Nephron progenitor cell (in vitro differentiated cells): ENCODE measurements around the gene IL3.

Source experiments
- DNase-seq: peaks from one replicate; pipeline ENCODE4 v3.0.0; 2021
- H3K27ac Mint-ChIP-seq: 2 replicates; pipeline ENCODE4 v1.8.0; 2021; ENCODE audit warnings: mild to moderate bottlenecking, moderate library complexity, mixed read lengths
- H3K27me3 Mint-ChIP-seq: 2 replicates; pipeline ENCODE4 v1.8.0; 2021; ENCODE audit warnings: mild to moderate bottlenecking, low read depth, mixed read lengths; ENCODE audit not compliant: poor library complexity
- H3K36me3 Mint-ChIP-seq: 2 replicates; pipeline ENCODE4 v1.8.0; 2021; ENCODE audit warnings: low read depth, mixed read lengths
- H3K4me1 Mint-ChIP-seq: 2 replicates; pipeline ENCODE4 v1.8.0; 2021; ENCODE audit warnings: mixed read lengths
- H3K4me3 Mint-ChIP-seq: 2 replicates; pipeline ENCODE4 v1.8.0; 2021; ENCODE audit warnings: mild to moderate bottlenecking, moderate library complexity, mixed read lengths
- H3K9me3 Mint-ChIP-seq: 2 replicates; pipeline ENCODE4 v1.8.0; 2021; ENCODE audit warnings: mild to moderate bottlenecking, moderate library complexity, mixed read lengths
- CTCF ChIP-seq: fragments of 200-600 bp; sonication (generic); IDR thresholded peaks from 2 replicates; pipeline ENCODE4 v1.5.0; 2021; ENCODE audit warnings: antibody characterized with exemption

Gene IL3

DNA sequence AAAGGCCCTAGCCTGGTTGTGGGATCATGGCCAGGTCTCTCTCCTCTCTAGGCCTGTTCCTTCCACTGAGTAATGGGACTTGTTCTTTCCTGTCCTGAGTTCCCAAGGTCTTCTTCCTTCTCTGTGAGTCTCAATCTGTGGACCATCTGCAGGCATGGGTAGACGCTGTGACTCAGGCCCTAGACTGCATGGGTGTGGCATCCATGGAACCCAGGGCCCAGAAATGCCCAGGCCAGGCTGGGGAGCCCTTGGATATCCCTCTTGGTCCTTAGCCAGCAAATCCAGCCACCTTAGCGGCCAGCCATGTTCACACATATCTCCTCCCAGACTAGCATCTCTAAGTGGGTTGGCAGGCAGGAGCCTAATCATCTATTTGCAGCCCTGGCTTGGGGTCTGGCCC lies 46.7 kb upstream of the IL3 start:
- H3K36me3 Mint-ChIP-seq, result no peaks in the 10 kb centered on the region
- DNase-seq, result no peak
- H3K4me1 Mint-ChIP-seq, result peaks cover 9% of the 10 kb centered on the region
- TF ChIP-seq CTCF, result no peak
- H3K9me3 Mint-ChIP-seq, result no peaks in the 10 kb centered on the region
- peaks cover 96% of the 10 kb centered on the region for H3K27me3 Mint-ChIP-seq
- H3K27ac Mint-ChIP-seq, result no peak overlapping the region
- H3K4me3 Mint-ChIP-seq, result no peak overlapping the region

DNA sequence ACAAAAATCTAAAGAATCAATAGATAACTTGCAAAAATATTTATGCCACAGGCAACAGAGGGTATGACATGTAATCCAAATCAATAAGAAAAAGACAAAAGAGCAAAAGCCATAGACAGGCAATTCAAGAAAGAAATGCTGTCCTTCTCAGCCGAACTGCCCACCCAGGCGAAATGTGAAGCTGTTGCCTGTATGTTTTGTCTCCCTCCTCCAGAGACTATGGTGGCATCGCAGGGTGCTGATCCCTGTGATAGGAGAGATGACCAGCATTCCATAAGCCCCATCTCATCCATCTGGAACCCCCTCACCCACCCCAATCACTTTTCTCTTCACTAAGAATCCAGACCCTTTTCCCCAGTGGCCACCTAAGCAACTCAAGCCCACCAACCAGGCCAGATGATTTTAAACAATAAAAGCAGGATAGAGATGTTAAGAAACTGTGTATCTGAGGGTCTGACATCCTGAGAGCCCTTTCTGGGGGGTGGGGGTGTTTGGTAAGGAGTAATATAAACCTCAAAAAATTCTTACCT lies 43.7 kb upstream of the IL3 start:
- no peaks in the 10 kb centered on the region for H3K4me1 Mint-ChIP-seq
- no peak overlapping the region for H3K27ac Mint-ChIP-seq
- no peak overlapping the region for H3K4me3 Mint-ChIP-seq
- H3K36me3 Mint-ChIP-seq, result no peaks in the 10 kb centered on the region
- no peaks in the 10 kb centered on the region for H3K9me3 Mint-ChIP-seq
- TF ChIP-seq CTCF, result no peak
- DNase-seq, result no peak
- H3K27me3 Mint-ChIP-seq, result peaks cover 89% of the 10 kb centered on the region

GRCh38 chr5:132017316-132017715 lies 43.1 kb upstream of the IL3 start:
- no peak for DNase-seq
- Mint-ChIP-seq H3K27ac (no peak overlapping the region), H3K4me3 (no peak overlapping the region), H3K36me3 (no peaks in the 10 kb centered on the region), H3K27me3 (peaks cover 87% of the 10 kb centered on the region), H3K9me3 (no peaks in the 10 kb centered on the region), H3K4me1 (no peaks in the 10 kb centered on the region)
- TF ChIP-seq CTCF, result no peak

GRCh38 chr5:132017738-132018625 lies 42.5 kb upstream of the IL3 start:
- Mint-ChIP-seq H3K27ac (no peak overlapping the region), H3K4me1 (no peaks in the 10 kb centered on the region), H3K9me3 (no peaks in the 10 kb centered on the region), H3K4me3 (no peak overlapping the region), H3K27me3 (peaks cover 87% of the 10 kb centered on the region), H3K36me3 (no peaks in the 10 kb centered on the region)
- TF ChIP-seq CTCF, result no peak
- DNase-seq, result no peak

GRCh38 chr5:132019337-132019736 lies 41.1 kb upstream of the IL3 start:
- Mint-ChIP-seq H3K9me3 (no peaks in the 10 kb centered on the region), H3K4me3 (no peak overlapping the region), H3K4me1 (no peaks in the 10 kb centered on the region), H3K36me3 (no peaks in the 10 kb centered on the region), H3K27me3 (peaks cover 80% of the 10 kb centered on the region), H3K27ac (no peak overlapping the region)
- DNase-seq, result no peak
- no peak for TF ChIP-seq CTCF
